ENCODE data around the gene ADPRH.

GRCh38 chr3:119555929-119556328, 23.4 kb upstream of the ADPRH start:
- TF ChIP-seq, protein P1, sequence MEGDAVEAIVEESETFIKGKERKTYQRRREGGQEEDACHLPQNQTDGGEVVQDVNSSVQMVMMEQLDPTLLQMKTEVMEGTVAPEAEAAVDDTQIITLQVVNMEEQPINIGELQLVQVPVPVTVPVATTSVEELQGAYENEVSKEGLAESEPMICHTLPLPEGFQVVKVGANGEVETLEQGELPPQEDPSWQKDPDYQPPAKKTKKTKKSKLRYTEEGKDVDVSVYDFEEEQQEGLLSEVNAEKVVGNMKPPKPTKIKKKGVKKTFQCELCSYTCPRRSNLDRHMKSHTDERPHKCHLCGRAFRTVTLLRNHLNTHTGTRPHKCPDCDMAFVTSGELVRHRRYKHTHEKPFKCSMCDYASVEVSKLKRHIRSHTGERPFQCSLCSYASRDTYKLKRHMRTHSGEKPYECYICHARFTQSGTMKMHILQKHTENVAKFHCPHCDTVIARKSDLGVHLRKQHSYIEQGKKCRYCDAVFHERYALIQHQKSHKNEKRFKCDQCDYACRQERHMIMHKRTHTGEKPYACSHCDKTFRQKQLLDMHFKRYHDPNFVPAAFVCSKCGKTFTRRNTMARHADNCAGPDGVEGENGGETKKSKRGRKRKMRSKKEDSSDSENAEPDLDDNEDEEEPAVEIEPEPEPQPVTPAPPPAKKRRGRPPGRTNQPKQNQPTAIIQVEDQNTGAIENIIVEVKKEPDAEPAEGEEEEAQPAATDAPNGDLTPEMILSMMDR (IDR thresholded peaks at IDR 0.05; ENCODE audit: insufficient read depth, low read depth, low read length), result no peak
- TF ChIP-seq EZH2 (IDR thresholded peaks at IDR 0.05; ENCODE audit: insufficient read depth, low read length), result peak; percentile 17
